Measurements from ENCODE around the gene PHF19.

PHF19 gene

DNA sequence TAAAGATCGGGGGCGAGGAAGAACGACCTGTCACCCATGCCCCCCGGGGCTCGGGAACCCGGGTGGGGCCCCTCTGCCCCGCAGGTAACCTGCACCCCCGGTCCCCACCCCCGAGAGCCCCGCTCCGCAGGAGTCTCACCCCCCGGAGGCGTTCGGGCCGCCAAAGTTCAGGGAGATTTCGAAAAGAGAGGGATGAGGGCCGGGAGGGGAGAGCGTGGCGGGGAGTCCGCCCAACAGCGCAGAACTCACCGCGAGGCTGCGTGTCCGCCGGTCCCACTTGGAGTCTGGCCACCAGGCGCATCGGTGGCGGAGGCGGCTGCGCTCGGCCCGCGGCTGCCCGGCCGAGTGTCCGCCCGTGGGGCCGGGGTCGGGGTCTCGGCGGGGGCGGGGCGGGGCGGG lies at the start of gene PHF19:
Gene PHF19 (minus strand): TSS at position 347 of the 399 bp plus-strand sequence. CDS start 2,447 bp downstream, outside the sequence.
- no peak for FAIRE-seq

GRCh38 chr9:120926397-120926928 lies 49.5 kb upstream of the PHF19 start, which contains the start of gene TRAF1:
TSS of gene TRAF1 (minus strand) at chr9:120926796. CDS start at chr9:120926075, 721 bp downstream.
- no peak for FAIRE-seq

DNA sequence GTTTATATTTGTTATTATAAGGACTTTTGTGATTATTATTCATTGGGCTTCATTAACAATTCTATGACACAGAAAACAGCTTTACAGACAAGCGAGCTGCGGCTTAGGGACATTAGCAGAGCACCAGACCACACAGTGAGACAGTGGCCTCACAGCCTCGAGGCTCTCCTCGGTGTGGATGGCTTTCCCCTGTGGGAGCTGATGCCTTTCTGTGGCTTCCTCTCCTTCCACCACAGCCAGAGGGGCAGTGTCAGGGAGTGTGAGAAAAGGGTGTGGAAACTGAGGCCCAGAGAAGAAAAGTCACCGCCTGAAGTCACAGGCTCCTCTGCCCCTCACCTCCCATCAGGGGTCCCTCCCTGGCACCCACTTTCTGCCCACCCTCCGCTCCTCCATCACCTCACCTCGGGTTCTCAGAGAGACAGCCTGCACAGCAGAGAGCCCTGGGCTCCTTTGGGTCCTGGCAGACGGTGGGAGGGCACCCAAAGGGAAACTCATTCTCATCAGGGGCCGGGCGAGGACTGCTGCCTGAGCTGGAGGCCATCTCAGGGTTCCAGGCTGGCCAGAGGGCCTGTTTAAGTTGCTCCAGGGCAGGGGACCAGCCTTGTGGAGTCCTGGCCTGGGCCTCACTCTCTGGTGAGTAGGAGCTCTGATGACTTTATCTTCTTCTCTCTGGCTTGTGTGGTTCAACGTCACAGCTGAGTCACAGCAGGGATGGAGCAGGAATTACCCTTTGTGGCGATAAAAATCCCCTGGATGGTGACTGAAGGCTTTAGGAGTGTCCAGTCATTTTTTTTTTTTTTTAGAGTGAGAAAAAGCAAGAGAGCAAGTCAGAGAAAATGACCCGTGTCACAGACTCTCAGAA lies 48.8 kb upstream of the PHF19 start:
- no peak for FAIRE-seq

DNA sequence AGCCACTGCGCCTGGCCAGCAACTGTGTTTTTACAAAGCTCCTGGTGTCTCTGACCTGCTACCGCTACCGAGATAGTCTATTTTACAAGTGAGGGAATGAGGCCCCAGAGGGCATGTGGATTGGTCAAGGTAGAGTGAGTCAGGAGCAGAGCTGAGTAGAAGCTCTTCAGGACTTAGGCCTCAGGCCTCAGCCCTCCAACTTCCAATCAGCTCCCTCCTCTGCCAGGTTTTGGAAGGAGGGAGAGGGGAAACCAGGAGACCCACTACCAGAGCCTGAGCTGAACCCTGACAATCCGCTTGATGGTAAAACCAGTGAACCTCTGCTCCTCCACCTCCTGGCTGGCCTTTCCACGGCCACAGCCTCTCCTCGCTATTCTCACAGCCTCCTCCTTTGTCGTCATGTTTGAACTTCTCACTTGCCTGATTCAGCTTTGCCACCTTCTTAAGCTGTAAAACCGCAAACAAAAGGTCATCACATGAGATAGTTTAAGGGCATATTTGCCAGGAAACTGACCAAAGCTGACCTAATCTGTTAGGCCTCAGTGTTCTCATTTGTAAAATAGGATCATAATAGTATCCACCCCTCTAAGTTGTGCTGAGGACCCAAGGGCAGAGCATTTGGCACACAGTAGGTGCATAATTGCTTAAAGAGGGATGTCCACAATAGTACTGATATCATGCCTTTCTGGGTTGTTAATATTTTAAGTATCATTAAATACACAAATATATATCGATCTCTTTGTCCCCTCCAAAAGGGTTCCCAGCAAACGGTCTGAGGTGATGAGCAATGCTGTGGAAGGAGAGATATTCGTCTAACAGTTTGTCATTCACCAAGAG lies 47.9 kb upstream of the PHF19 start:
- no peak for FAIRE-seq

DNA sequence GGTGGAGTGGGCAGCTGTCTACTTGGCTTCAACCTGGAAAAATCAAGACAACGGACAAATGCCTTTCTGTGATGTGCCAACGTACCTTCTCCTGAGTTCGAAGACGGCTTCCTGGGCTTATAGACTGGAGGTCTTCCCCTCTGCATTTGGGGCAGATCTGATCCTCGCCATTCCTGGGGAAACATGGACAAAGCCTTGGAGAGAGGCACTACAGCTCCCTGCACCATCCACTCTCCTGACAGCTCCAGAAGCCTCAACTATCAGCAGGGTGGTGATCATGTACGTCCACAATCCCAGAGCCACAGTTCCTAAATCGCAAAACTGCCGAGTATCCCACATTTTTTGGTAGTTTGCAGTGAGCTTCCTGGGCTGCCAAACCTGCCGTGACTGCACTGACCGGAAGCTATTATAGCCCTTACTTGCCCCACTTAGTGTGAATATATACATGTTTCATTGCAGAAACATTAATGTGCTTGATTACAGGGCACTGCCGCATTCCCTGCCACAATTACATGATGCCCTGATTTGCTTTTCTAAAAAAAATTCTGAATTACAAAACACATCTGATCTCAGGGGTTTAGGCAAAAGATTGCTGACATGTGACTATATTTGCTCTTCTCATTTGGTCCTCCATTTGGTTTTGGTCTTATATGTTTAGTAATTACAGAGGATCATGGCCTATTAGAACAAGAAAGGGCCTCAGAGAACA lies 46.8 kb upstream of the PHF19 start:
- FAIRE-seq, result no peak

- no peak for FAIRE-seq
These were observed 45.6 kb upstream of the PHF19 start for GRCh38 chr9:120922404-120923195.

GRCh38 chr9:120921661-120922181 lies 44.7 kb upstream of the PHF19 start:
- FAIRE-seq, result no peak

DNA sequence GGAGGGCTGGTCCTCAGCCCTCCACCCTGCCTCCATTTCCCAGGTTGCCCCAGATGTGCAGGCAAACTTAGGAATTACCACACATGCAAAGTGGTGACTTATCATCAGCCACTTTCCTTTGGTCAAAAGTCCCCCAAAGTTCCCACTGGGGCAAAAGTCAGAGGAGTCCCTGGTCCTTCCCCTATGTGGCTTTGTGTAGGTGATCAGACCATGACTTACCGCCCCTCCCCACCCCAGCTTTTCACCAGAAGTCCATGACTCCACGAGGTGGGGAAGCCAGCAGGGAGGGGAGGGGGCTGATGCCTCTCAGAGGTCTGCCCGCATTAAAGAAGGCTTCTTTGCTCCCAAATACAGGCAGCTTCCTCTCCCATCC lies 43.8 kb upstream of the PHF19 start:
- no peak for FAIRE-seq

DNA sequence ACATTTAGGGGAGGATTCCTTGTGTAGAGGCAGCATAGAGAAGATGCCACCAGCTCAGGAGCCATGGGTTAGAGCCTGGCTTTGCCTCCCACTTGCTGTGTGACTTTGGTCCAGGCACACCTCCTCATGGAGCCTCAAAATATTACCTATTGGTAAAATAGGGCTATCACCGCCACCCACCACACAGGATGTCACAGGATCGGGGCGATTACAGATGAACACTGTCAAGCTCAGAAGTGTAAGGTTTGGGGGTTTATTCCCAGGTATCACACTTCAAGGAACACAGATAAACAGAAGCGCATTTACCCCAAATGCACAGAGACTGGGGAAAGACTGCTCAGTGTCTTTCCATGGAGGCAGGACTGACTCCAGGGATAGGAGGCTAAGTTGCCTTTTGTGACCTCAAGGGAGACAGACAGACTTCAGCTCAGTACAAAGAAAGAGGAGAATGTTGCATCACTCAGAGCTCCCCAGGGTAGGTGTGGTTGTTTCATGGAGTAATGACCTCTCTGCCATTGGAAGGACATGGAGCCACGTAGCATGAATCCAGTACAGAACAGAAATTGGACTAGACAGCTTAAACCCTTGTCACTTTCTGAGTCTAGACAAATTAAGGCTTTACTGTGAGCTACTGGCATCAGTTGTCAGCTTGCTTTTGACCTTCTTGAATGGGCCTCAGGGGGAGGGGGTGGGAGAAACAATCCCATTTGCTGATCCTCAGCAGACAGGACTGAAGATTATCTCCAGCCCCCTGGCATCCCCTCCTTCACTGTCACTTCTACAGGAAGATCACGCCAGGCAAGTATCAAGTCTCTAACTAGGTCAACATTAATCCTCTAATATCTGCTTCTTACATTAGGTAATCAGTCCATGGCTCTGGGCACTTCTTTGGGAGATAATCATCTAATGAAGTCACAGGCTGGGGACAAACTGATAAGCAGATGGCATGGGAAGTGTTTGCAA lies 43.1 kb upstream of the PHF19 start:
- no peak for FAIRE-seq

GRCh38 chr9:120918931-120919842 lies 42.2 kb upstream of the PHF19 start:
- no peak for FAIRE-seq

- no peak for FAIRE-seq
These were observed 41.2 kb upstream of the PHF19 start for GRCh38 chr9:120917929-120918762.

- no peak for FAIRE-seq
These were observed 40.2 kb upstream of the PHF19 start for GRCh38 chr9:120916991-120917880.

GRCh38 chr9:120916588-120916987 lies 39.6 kb upstream of the PHF19 start:
- no peak for FAIRE-seq

- no peak for FAIRE-seq
These were observed 39.0 kb upstream of the PHF19 start for GRCh38 chr9:120915854-120916470.

- FAIRE-seq, result no peak
These were observed 38.0 kb upstream of the PHF19 start for GRCh38 chr9:120914953-120915352.

DNA sequence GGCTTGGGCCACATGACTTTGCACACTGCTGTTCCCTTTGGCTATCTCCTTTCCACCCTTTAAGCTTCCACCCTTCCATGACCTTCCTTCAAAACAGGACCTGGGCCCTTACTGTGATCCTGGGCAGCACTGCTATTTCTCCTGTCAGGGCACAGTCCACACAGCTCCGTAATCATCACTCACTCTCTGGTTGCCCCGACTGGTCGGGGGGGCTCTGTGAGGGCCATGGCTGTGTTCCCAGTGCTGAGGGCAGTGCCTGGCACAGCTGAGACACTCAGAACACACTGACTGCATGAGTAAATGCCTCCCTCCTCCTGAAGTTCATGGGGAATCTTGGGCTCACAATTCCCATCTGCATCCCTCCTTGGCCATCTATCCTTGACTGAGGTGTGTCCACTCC lies 37.4 kb upstream of the PHF19 start:
- FAIRE-seq, result no peak

Measured in G401.6 (cell line).